Common myeloid progenitor, CD34-positive (primary cell): ENCODE data around the gene CYFIP2.

Experiments
- CTCF ChIA-PET: fragments of 350-600 bp; sonication (Branson Sonifier 250); formaldehyde crosslinking; loops from one replicate; lab custom pipeline; 2021; ENCODE audit warnings: antibody characterized with exemption; lab: Charles Lee
- POLR2A ChIA-PET: fragments of 350-600 bp; sonication (Branson Sonifier 250); formaldehyde crosslinking; loops from one replicate; lab custom pipeline; 2021; ENCODE audit warnings: antibody characterized with exemption; lab: Charles Lee
- DNase-seq, 3 donors: peaks; one replicate each; pipeline versions ENCODE4 v3.0.0 to v3.0.0-alpha.2; 2013
- H3K27ac ChIP-seq, 2 experiments: 1 replicate in 1 of 2; 2 replicates in 1 of 2; pipeline ENCODE4 v1.7.0; 2013; ENCODE audit warnings: inconsistent platforms in 2 of 2, low read length in 2 of 2, mild to moderate bottlenecking in 2 of 2, low read depth in 1 of 2, moderate library complexity in 1 of 2; ENCODE audit not compliant: severe bottlenecking in 2 of 2, insufficient read depth in 1 of 2, poor library complexity in 1 of 2
- H3K27me3 ChIP-seq, 5 experiments: replicated peaks in 2 of 5; 1 replicate in 3 of 5; 2 replicates in 2 of 5; pipeline versions ENCODE4 v1.6.1 to v1.7.0; 2013; ENCODE audit warnings: low read length in 4 of 5, mild to moderate bottlenecking in 2 of 5, moderate library complexity in 2 of 5, inconsistent platforms in 1 of 5; ENCODE audit not compliant: insufficient read depth in 5 of 5, control insufficient read depth in 4 of 5
- H3K36me3 ChIP-seq, 4 experiments: 1 replicate in 2 of 4; 2 replicates in 2 of 4; pipeline versions ENCODE4 v1.6.1 to v1.7.0; 2013; ENCODE audit warnings: low read length in 3 of 4, control low read depth in 1 of 4, mild to moderate bottlenecking in 1 of 4; ENCODE audit not compliant: control insufficient read depth in 4 of 4, insufficient read depth in 4 of 4
- H3K4me1 ChIP-seq, 4 experiments: 1 replicate in 3 of 4; 2 replicates in 1 of 4; pipeline versions ENCODE4 v1.6.1 to v1.7.1; 2013; ENCODE audit warnings: low read length in 3 of 4, mild to moderate bottlenecking in 3 of 4, control low read depth in 1 of 4, inconsistent platforms in 1 of 4, moderate library complexity in 1 of 4; ENCODE audit not compliant: control insufficient read depth in 4 of 4, insufficient read depth in 4 of 4; ENCODE audit errors: control extremely low read depth in 1 of 4
- H3K4me3 ChIP-seq, 7 experiments: 1 replicate in 4 of 7; 2 replicates in 3 of 7; pipeline versions ENCODE4 v1.5.1 to v1.7.0; 2013; ENCODE audit warnings: mild to moderate bottlenecking in 7 of 7, low read length in 6 of 7, moderate library complexity in 6 of 7, inconsistent platforms in 2 of 7, low read depth in 2 of 7, control low read depth in 1 of 7; ENCODE audit not compliant: insufficient read depth in 4 of 7, control insufficient read depth in 1 of 7; ENCODE audit errors: extremely low read depth in 1 of 7
- H3K9me3 ChIP-seq, 5 experiments: 1 replicate in 4 of 5; 2 replicates in 1 of 5; pipeline versions ENCODE4 v1.6.1 to v1.7.1; 2013; ENCODE audit warnings: low read length in 4 of 5, mild to moderate bottlenecking in 2 of 5, inconsistent platforms in 1 of 5, low read depth in 1 of 5, moderate library complexity in 1 of 5; ENCODE audit not compliant: control insufficient read depth in 4 of 5, insufficient read depth in 2 of 5; ENCODE audit errors: control extremely low read depth in 1 of 5
- WGBS: methylation state at CpG from one replicate; pipeline ENCODE4 v1.1.5; 2013; ENCODE audit not compliant: insufficient coverage; 5-methylcytosine and 5-hydroxymethylcytosine counted together

Gene CYFIP2

GRCh38 chr5:157301066-157301465 is 35.1 kb downstream of the CYFIP2 start:
- CTCF ChIA-PET: interaction anchor here (1.0 to 11.4 kb wide), 4 partner anchors 9 to 153 kb away, joined by 3 to 109 read pairs (median 6); no protein-coding TSS in a partner anchor
- DNase-seq: no peak
- H3K36me3 ChIP-seq: peaks cover 30 to 89% (median 60%) of the 10 kb centered on the region in 4 experiments
- POLR2A ChIA-PET: no interaction called here
- no peaks in the 10 kb centered on the region for H3K27me3 ChIP-seq
- no peak overlapping the region for H3K27ac ChIP-seq
- no peaks in the 10 kb centered on the region for H3K9me3 ChIP-seq
- peaks cover 0 to under 1% (median 0%) of the 10 kb centered on the region in 4 experiments for H3K4me1 ChIP-seq
- no peak overlapping the region for H3K4me3 ChIP-seq

DNA sequence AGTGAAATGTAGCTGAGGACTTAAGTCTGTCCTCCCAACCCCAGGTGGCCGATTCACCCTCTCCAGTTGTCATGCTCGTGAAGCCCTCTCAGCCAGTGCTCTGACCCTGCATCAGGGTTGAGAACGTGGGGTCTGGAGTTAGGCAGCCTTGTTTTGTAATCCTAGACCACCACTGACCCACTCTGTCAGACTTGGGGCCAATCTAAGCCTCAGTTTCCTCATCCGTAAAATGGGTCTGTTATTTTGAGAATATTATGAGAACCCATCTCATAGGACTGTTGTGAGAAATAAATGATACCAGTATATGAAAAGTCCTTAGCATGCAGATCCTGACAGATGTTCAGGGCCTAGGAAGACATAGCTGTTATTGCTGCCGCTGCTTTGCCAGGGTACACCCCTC is 37.1 kb downstream of the CYFIP2 start:
- 93% methylated on average over 4 of the region's 5 CpGs for WGBS
- H3K36me3 ChIP-seq: peaks cover 23 to 86% (median 54%) of the 10 kb centered on the region in 4 experiments
- peaks cover 0 to 7% (median 1%) of the 10 kb centered on the region in 4 experiments for H3K4me1 ChIP-seq
- H3K27ac ChIP-seq: no peak overlapping the region
- ChIA-PET POLR2A (interaction anchor here (1.1 kb wide), 1 partner anchor 22 kb away, joined by 6 read pairs; no protein-coding TSS in a partner anchor), CTCF (interaction anchor here (0.8 to 11.4 kb wide), 9 partner anchors 10 to 155 kb away, joined by 3 to 109 read pairs (median 5); no protein-coding TSS in a partner anchor)
- no peaks in the 10 kb centered on the region for H3K9me3 ChIP-seq
- H3K27me3 ChIP-seq: no peaks in the 10 kb centered on the region
- no peak for DNase-seq
- H3K4me3 ChIP-seq: no peak overlapping the region

- H3K4me3 ChIP-seq: no peak overlapping the region
- ChIA-PET CTCF (interaction anchor here (0.8 to 11.4 kb wide), 7 partner anchors 9 to 155 kb away, joined by 3 to 109 read pairs (median 5); no protein-coding TSS in a partner anchor), POLR2A (interaction anchor here (1.1 kb wide), 1 partner anchor 23 kb away, joined by 6 read pairs; no protein-coding TSS in a partner anchor)
- H3K9me3 ChIP-seq: no peaks in the 10 kb centered on the region
- H3K27me3 ChIP-seq: no peaks in the 10 kb centered on the region
- peak in 2 of 3 donors; percentile 31 to 45 for DNase-seq
- H3K4me1 ChIP-seq: peaks cover 0 to 7% (median 1%) of the 10 kb centered on the region in 4 experiments
- no peak overlapping the region for H3K27ac ChIP-seq
- H3K36me3 ChIP-seq: peaks cover 23 to 89% (median 55%) of the 10 kb centered on the region in 4 experiments
- 85% methylated on average over 8 of the region's 8 CpGs for WGBS
Observed at GRCh38 chr5:157303667-157304327, 37.9 kb downstream of the CYFIP2 start.

DNA sequence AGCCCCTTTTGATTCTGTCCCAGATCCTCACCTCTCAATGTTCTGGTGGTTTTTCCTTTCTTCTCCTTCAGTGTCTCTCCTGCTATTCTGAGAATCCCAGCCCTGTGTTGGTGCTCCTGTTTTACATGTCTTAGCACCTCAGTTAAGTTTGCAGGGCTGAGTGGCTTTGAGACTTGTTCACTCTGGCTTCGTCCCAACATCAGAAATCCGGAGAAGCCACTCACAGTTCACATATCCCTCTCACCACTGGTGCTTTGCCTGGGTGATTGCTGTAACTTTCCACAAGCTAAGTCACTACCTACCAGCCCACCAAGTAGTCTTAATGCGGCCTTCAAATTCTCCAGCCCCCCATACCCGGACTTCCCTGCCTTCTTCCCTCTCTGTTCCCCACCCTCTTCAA is 40.2 kb downstream of the CYFIP2 start:
- Histone ChIP-seq H3K4me3 (no peak overlapping the region), H3K9me3 (no peaks in the 10 kb centered on the region), H3K27me3 (no peaks in the 10 kb centered on the region), H3K4me1 (peaks cover 0 to 7% (median 1%) of the 10 kb centered on the region in 4 experiments), H3K36me3 (peaks cover 22 to 90% (median 56%) of the 10 kb centered on the region in 4 experiments), H3K27ac (no peak overlapping the region)
- 100% methylated on average over 3 of the region's 4 CpGs for WGBS
- ChIA-PET CTCF (interaction anchor here (1.0 to 11.4 kb wide), 6 partner anchors 12 to 151 kb away, joined by 3 to 109 read pairs (median 4); no protein-coding TSS in a partner anchor), POLR2A (no interaction called here)
- no peak for DNase-seq

- H3K4me3 ChIP-seq: no peak overlapping the region
- 88% methylated on average over 7 of the region's 10 CpGs for WGBS
- DNase-seq: no peak
- no peaks in the 10 kb centered on the region for H3K27me3 ChIP-seq
- no peak overlapping the region for H3K27ac ChIP-seq
- ChIA-PET CTCF (interaction anchor here (0.7 to 11.4 kb wide), 8 partner anchors 9 to 159 kb away, joined by 3 to 109 read pairs (median 5); no protein-coding TSS in a partner anchor), POLR2A (interaction anchor here (1.0 kb wide), 1 partner anchor 54 kb away, joined by 5 read pairs; no protein-coding TSS in a partner anchor)
- H3K36me3 ChIP-seq: peaks cover 18 to 88% (median 56%) of the 10 kb centered on the region in 4 experiments
- peaks cover 0 to 7% (median 1%) of the 10 kb centered on the region in 4 experiments for H3K4me1 ChIP-seq
- H3K9me3 ChIP-seq: no peaks in the 10 kb centered on the region
Observed at GRCh38 chr5:157306692-157307471, 41.0 kb downstream of the CYFIP2 start.

DNA sequence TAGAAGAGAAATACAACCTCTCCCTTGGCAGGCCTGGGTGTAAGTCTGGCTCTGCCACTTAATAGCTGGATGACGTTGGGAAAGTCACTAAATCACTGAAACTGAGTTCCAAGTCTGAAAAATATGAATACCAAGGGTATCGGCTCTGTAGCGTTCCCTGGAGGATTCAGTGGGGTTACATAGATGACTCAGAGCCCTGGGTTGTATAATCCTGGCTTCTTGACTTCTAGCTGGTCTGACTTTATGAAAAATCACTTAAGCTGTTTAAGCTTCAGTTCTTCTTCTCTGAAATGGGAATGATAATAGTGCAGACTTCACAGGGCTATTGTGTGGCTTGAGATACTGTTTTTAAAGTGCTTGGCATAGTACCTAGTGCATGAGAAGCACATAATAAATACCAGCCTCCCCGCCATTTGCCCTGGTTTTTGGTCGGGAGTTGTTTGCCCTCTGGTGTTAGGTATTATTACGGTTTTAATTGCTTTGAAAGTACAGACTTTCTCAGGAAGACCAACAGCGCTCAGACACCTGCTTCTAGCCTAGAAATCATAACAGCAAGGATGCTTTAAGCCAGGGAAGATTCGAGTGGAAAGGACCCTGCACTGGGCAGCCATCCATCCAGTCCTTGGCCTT is 43.0 kb downstream of the CYFIP2 start:
- H3K27me3 ChIP-seq: no peaks in the 10 kb centered on the region
- no peak overlapping the region for H3K27ac ChIP-seq
- POLR2A ChIA-PET: interaction anchor here (0.6 kb wide), 1 partner anchor 492 kb away, joined by 5 read pairs; no protein-coding TSS in a partner anchor
- whole genome bisulfite sequencing: 90% methylated on average over 8 of the region's 8 CpGs
- no peak overlapping the region for H3K4me3 ChIP-seq
- peak in 1 of 3 donors; percentile 31 for DNase-seq
- CTCF ChIA-PET: interaction anchor here (0.9 to 11.4 kb wide), 11 partner anchors 11 to 163 kb away, joined by 3 to 109 read pairs (median 4); no protein-coding TSS in a partner anchor
- no peaks in the 10 kb centered on the region for H3K9me3 ChIP-seq
- peaks cover 0 to 7% (median 1%) of the 10 kb centered on the region in 4 experiments for H3K4me1 ChIP-seq
- peaks cover 7 to 72% (median 39%) of the 10 kb centered on the region in 4 experiments for H3K36me3 ChIP-seq
